Mesenchymal stem cell (in vitro differentiated cells and primary cell): ENCODE results near the gene AP1G1.

ENCODE experiments used
- DNase-seq: peaks from one replicate; pipeline ENCODE4 v3.0.0-alpha.2; 2013
- H2AFZ ChIP-seq: one replicate; pipeline ENCODE4 v1.6.1; 2013; ENCODE audit warnings: low read depth, mild to moderate bottlenecking, control low read depth, inconsistent platforms, low read length, moderate library complexity
- H2AK5ac ChIP-seq: 2 replicates; pipeline ENCODE4 v1.6.1; 2013; ENCODE audit warnings: low read length, moderate library complexity, mild to moderate bottlenecking, inconsistent platforms; ENCODE audit not compliant: severe bottlenecking
- H2BK120ac ChIP-seq: one replicate; pipeline ENCODE4 v1.6.1; 2013; ENCODE audit warnings: low read depth, mild to moderate bottlenecking, inconsistent platforms, low read length, moderate library complexity
- H2BK12ac ChIP-seq, 2 experiments: one replicate each; pipeline ENCODE4 v1.6.1; 2013; ENCODE audit warnings: inconsistent platforms in 2 of 2, low read length in 2 of 2, mild to moderate bottlenecking in 2 of 2, moderate library complexity in 2 of 2, control low read depth in 1 of 2
- H2BK15ac ChIP-seq: one replicate; pipeline ENCODE4 v1.6.1; 2013; ENCODE audit warnings: mild to moderate bottlenecking, low read depth, inconsistent platforms; ENCODE audit not compliant: poor library complexity, severe bottlenecking
- H2BK5ac ChIP-seq: 2 replicates; pipeline ENCODE4 v1.6.1; 2013; ENCODE audit warnings: low read depth, mild to moderate bottlenecking, low read length, control low read depth, inconsistent platforms; ENCODE audit not compliant: poor library complexity, severe bottlenecking
- H3K14ac ChIP-seq, 2 experiments: one replicate each; pipeline ENCODE4 v1.6.1; 2013; ENCODE audit warnings: inconsistent platforms in 2 of 2, low read length in 2 of 2, control low read depth in 1 of 2, mild to moderate bottlenecking in 1 of 2, moderate library complexity in 1 of 2
- H3K18ac ChIP-seq, 2 experiments: one replicate each; pipeline ENCODE4 v1.6.1; 2013; ENCODE audit warnings: inconsistent platforms in 2 of 2, low read length in 2 of 2, control low read depth in 1 of 2, low read depth in 1 of 2, mild to moderate bottlenecking in 1 of 2
- H3K23ac ChIP-seq, 2 experiments: one replicate each; pipeline ENCODE4 v1.6.1; 2013; ENCODE audit warnings: inconsistent platforms in 2 of 2, low read length in 2 of 2, mild to moderate bottlenecking in 2 of 2, moderate library complexity in 2 of 2, control low read depth in 1 of 2
- H3K27ac ChIP-seq: 2 replicates; pipeline ENCODE4 v1.5.1; 2013; ENCODE audit warnings: mild to moderate bottlenecking, moderate library complexity, low read length, control low read depth, inconsistent platforms; ENCODE audit not compliant: poor library complexity, severe bottlenecking
- H3K27me3 ChIP-seq, 2 experiments: 2 replicates each; pipeline versions ENCODE4 v1.6.1 to v1.7.0; 2013; ENCODE audit warnings: low read length in 2 of 2, mild to moderate bottlenecking in 2 of 2, moderate library complexity in 2 of 2, control low read depth in 1 of 2, inconsistent platforms in 1 of 2; ENCODE audit not compliant: control insufficient read depth in 1 of 2, insufficient read depth in 1 of 2
- H3K36me3 ChIP-seq, 2 experiments: 2 replicates each; pipeline versions ENCODE4 v1.6.1 to v1.7.0; 2013; ENCODE audit warnings: low read length in 2 of 2, control low read depth in 1 of 2, inconsistent platforms in 1 of 2, low read depth in 1 of 2, mild to moderate bottlenecking in 1 of 2; ENCODE audit not compliant: insufficient read depth in 2 of 2, control insufficient read depth in 1 of 2
- H3K4ac ChIP-seq, 2 experiments: one replicate each; pipeline ENCODE4 v1.6.1; 2013; ENCODE audit warnings: inconsistent platforms in 2 of 2, low read length in 2 of 2, mild to moderate bottlenecking in 2 of 2, moderate library complexity in 2 of 2, control low read depth in 1 of 2, low read depth in 1 of 2
- H3K4me1 ChIP-seq: 2 replicates; pipeline ENCODE4 v1.6.1; 2013; ENCODE audit warnings: low read depth, low read length, control low read depth; ENCODE audit not compliant: control insufficient read depth, insufficient read depth
- H3K4me2 ChIP-seq: 2 replicates; pipeline ENCODE4 v1.6.1; 2013; ENCODE audit warnings: low read length, mild to moderate bottlenecking, inconsistent platforms; ENCODE audit not compliant: poor library complexity, severe bottlenecking
- H3K4me3 ChIP-seq, 2 experiments: 2 replicates each; pipeline versions ENCODE4 v1.5.1 to v1.7.0; 2013; ENCODE audit warnings: low read length in 2 of 2, mild to moderate bottlenecking in 2 of 2, control low read depth in 1 of 2, low read depth in 1 of 2; ENCODE audit not compliant: insufficient read depth in 1 of 2
- H3K79me1 ChIP-seq: replicated peaks from 2 replicates; pipeline ENCODE4 v1.6.1; 2013; ENCODE audit warnings: mild to moderate bottlenecking, control low read depth, low read length, inconsistent platforms; ENCODE audit not compliant: poor library complexity, severe bottlenecking
- H3K9ac ChIP-seq: 2 replicates; pipeline ENCODE4 v1.7.0; 2013; ENCODE audit warnings: mild to moderate bottlenecking, low read length, moderate library complexity
- H3K9me3 ChIP-seq: 2 replicates; pipeline ENCODE4 v1.7.0; 2013; ENCODE audit warnings: mild to moderate bottlenecking, low read length; ENCODE audit not compliant: control insufficient read depth
- H4K8ac ChIP-seq: one replicate; pipeline ENCODE4 v1.6.1; 2013; ENCODE audit warnings: inconsistent platforms, mild to moderate bottlenecking, low read length, moderate library complexity
- H4K91ac ChIP-seq: one replicate; pipeline ENCODE4 v1.6.1; 2013; ENCODE audit warnings: mild to moderate bottlenecking, low read length, inconsistent platforms
- WGBS: methylation state at CpG from one replicate; pipeline ENCODE4 v1.1.7; 2013; ENCODE audit warnings: mixed read lengths; 5-methylcytosine and 5-hydroxymethylcytosine counted together

The AP1G1 gene

GRCh38 chr16:71778780-71779179 lies 29.9 kb downstream of the AP1G1 start:
- no peak overlapping the region for H3K9ac ChIP-seq
- H2BK120ac ChIP-seq, result no peak overlapping the region
- no peak overlapping the region for H3K4me3 ChIP-seq
- H2BK5ac ChIP-seq, result no peak overlapping the region
- no peaks in the 10 kb centered on the region for H3K9me3 ChIP-seq
- peaks cover 4% of the 10 kb centered on the region for H3K4me1 ChIP-seq
- no peak overlapping the region for H3K4ac ChIP-seq
- no peak overlapping the region for H3K14ac ChIP-seq
- peaks cover 16 to 40% of the 10 kb centered on the region in 2 experiments for H3K36me3 ChIP-seq
- peaks cover 11% of the 10 kb centered on the region for H3K79me1 ChIP-seq
- no peak overlapping the region for H3K4me2 ChIP-seq
- H3K18ac ChIP-seq, result no peak overlapping the region
- H2AFZ ChIP-seq, result no peak overlapping the region
- H3K27me3 ChIP-seq, result no peaks in the 10 kb centered on the region
- H4K8ac ChIP-seq, result no peak overlapping the region
- H2BK15ac ChIP-seq, result no peak overlapping the region
- 95% methylated on average over 4 of the region's 5 CpGs for WGBS
- H2BK12ac ChIP-seq, result no peak overlapping the region
- H3K23ac ChIP-seq, result no peak overlapping the region
- H2AK5ac ChIP-seq, result no peak overlapping the region
- H3K27ac ChIP-seq, result no peak overlapping the region
- no peak overlapping the region for H4K91ac ChIP-seq
- DNase-seq, result no peak

DNA sequence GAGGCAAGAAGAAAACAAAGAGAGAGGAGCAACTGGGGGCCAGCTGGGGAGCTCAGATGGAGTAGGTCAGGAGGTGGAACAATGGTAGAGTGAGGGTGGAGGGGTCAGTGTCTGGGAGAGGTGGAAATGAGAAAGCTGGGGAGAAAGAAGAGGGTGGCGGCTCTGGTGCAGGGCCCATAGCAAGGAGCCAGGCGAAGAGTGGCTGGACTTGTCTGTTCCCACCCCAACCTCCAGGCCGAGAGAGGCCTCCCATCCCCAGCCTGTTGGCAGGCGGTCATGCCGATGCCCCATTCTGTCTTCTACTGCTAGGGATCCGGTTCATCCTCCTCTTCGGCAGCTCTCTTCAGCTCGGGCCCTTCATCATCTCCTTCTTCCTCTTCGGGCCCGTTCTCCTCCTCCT lies 31.3 kb downstream of the AP1G1 start:
- 97% methylated on average over 10 of the region's 10 CpGs for WGBS
- H3K27ac ChIP-seq, result no peak overlapping the region
- no peak overlapping the region for H3K4me3 ChIP-seq
- peak overlapping the region in 1 of 2 experiments; percentile 83 for H3K23ac ChIP-seq
- H3K18ac ChIP-seq, result no peak overlapping the region
- H2BK15ac ChIP-seq, result no peak overlapping the region
- no peak overlapping the region for H3K4me2 ChIP-seq
- H4K91ac ChIP-seq, result no peak overlapping the region
- H4K8ac ChIP-seq, result no peak overlapping the region
- H3K4me1 ChIP-seq, result peaks cover 4% of the 10 kb centered on the region
- H3K9me3 ChIP-seq, result no peaks in the 10 kb centered on the region
- no peak overlapping the region for H3K9ac ChIP-seq
- no peak overlapping the region for H2AK5ac ChIP-seq
- peaks cover 23 to 50% of the 10 kb centered on the region in 2 experiments for H3K36me3 ChIP-seq
- H3K79me1 ChIP-seq, result peaks cover 18% of the 10 kb centered on the region
- H2BK12ac ChIP-seq, result no peak overlapping the region
- no peak for DNase-seq
- H3K27me3 ChIP-seq, result no peaks in the 10 kb centered on the region
- no peak overlapping the region for H2BK5ac ChIP-seq
- no peak overlapping the region for H2AFZ ChIP-seq
- no peak overlapping the region for H3K4ac ChIP-seq
- no peak overlapping the region for H3K14ac ChIP-seq
- H2BK120ac ChIP-seq, result no peak overlapping the region

GRCh38 chr16:71775949-71776348 lies 32.7 kb downstream of the AP1G1 start:
- Histone ChIP-seq H3K36me3 (peaks cover 23 to 54% of the 10 kb centered on the region in 2 experiments), H3K18ac (no peak overlapping the region), H3K9me3 (no peaks in the 10 kb centered on the region), H3K79me1 (peaks cover 18% of the 10 kb centered on the region), H2BK5ac (no peak overlapping the region), H4K8ac (no peak overlapping the region), H4K91ac (no peak overlapping the region), H3K14ac (no peak overlapping the region), H3K9ac (no peak overlapping the region), H3K4ac (no peak overlapping the region), H2BK12ac (no peak overlapping the region), H3K27me3 (no peaks in the 10 kb centered on the region), H3K4me2 (no peak overlapping the region), H2AFZ (no peak overlapping the region), H2BK15ac (no peak overlapping the region), H3K23ac (no peak overlapping the region), H3K4me3 (no peak overlapping the region), H3K4me1 (peaks cover 3% of the 10 kb centered on the region), H2BK120ac (no peak overlapping the region), H2AK5ac (no peak overlapping the region), H3K27ac (no peak overlapping the region)
- WGBS, result 100% methylated on average over 2 of the region's 4 CpGs
- no peak for DNase-seq

DNA sequence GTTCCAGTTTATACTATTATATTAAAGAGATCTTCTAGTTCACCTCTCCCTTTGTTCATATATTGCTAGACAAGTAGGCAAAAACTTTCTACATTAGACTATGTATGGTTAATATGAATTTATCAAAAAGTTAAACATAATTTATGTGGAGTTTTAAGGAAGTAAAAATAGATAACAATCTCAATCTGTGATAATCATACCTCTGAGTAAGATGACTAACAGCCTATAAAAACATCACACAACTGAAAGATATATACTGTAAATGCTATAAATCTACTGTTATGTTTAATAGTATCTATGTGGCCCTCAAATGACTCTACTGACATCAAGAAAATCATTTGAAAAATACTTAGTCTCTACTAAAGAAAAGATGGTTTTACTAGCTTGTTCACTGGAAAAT lies 37.1 kb downstream of the AP1G1 start:
- no peak overlapping the region for H4K8ac ChIP-seq

More for the DNA sequence above, 37.1 kb downstream of the AP1G1 start:
- no peak overlapping the region for H4K91ac ChIP-seq
- no peak overlapping the region for H2BK15ac ChIP-seq
- peaks cover 19% of the 10 kb centered on the region for H3K79me1 ChIP-seq
- peaks cover 18 to 71% of the 10 kb centered on the region in 2 experiments for H3K36me3 ChIP-seq
- no peak overlapping the region for H3K23ac ChIP-seq
- no peak overlapping the region for H3K4me2 ChIP-seq
- no peaks in the 10 kb centered on the region for H3K27me3 ChIP-seq
- H2BK12ac ChIP-seq, result no peak overlapping the region
- H3K27ac ChIP-seq, result no peak overlapping the region
- no peak overlapping the region for H3K14ac ChIP-seq
- no peak overlapping the region for H2AK5ac ChIP-seq
- DNase-seq, result no peak
- H3K4me1 ChIP-seq, result peaks cover 3% of the 10 kb centered on the region
- H2BK120ac ChIP-seq, result no peak overlapping the region
- H2BK5ac ChIP-seq, result no peak overlapping the region
- H2AFZ ChIP-seq, result no peak overlapping the region
- H3K18ac ChIP-seq, result no peak overlapping the region
- H3K4me3 ChIP-seq, result no peak overlapping the region
- H3K9me3 ChIP-seq, result no peaks in the 10 kb centered on the region
- no peak overlapping the region for H3K4ac ChIP-seq
- no peak overlapping the region for H3K9ac ChIP-seq
